K562 (cell line): ENCODE data around the gene PGF. TPM values are rescaled to one million over a fixed set of nuclear protein-coding genes. Genes with fewer than 3 reads are reported as not detected.

Source experiments
- ATAC-seq: fragments of 200-7000 bp; cut with Tn5 transposase; 3 replicates; pipeline ENCODE4 v1.9.1; 2020; ENCODE audit warnings: moderate library complexity
- BruUV-seq: library from RNA; stranded (reverse); fragments of 400-500 nt; replicated peaks from 2 replicates; lab custom pipeline; 2021; lab: Mats Ljungman, UMichigan
- CTCF ChIA-PET: fragments of 300-600 bp; formaldehyde crosslinking; extraction: SDS; loops from one replicate; lab custom pipeline; 2021; ENCODE audit warnings: low intra/inter-chr PET ratio; lab: Yijun Ruan, JAX
- POLR2A ChIA-PET: fragments of 300-600, 350-650 bp; sonication (Branson Sonifier 250); formaldehyde crosslinking; extraction: SDS; loops from one replicate; lab custom pipeline; 2021; ENCODE audit warnings: antibody characterized with exemption, inconsistent platforms; lab: Yijun Ruan, JAX
- DNase-seq, 4 experiments: peaks; one replicate each; pipeline versions ENCODE4 v3.0.0 to v3.0.0-alpha.2; 2011 to 2018; ENCODE audit warnings: low spot score in 3 of 4, mixed read lengths in 3 of 4; ENCODE audit errors: extremely low read depth in 1 of 4
- FAIRE-seq: peaks from 2 replicates; lab custom pipeline; 2011; peaks lifted over from hg19 to GRCh38; lab: Jason Lieb, UNC
- H2AFZ ChIP-seq: 2 replicates; pipeline ENCODE4 v1.6.0; 2011; ENCODE audit warnings: low read depth, low read length, control low read depth, inconsistent platforms
- H3K27ac ChIP-seq: fragments of 200-600 bp; 3 replicates; pipeline ENCODE4 v1.8.0; 2011; ENCODE audit warnings: low read depth, mild to moderate bottlenecking, control low read depth, inconsistent platforms, low read length, moderate library complexity, mixed read lengths; ENCODE audit errors: extremely low read depth
- H3K27me3 ChIP-seq, 2 experiments: fragments of 300-600 bp in 1 of 2; 2 replicates in 1 of 2; 3 replicates in 1 of 2; pipeline versions ENCODE4 v1.6.0 to v1.8.0; 2011; ENCODE audit warnings: inconsistent platforms in 2 of 2, low read length in 2 of 2, mild to moderate bottlenecking in 1 of 2, mixed read lengths in 1 of 2, moderate library complexity in 1 of 2; ENCODE audit not compliant: control insufficient read depth in 2 of 2, insufficient read depth in 2 of 2
- H3K36me3 ChIP-seq: fragments of 300-600 bp; 3 replicates; pipeline ENCODE4 v1.8.0; 2011; ENCODE audit warnings: mild to moderate bottlenecking, low read length, inconsistent platforms; ENCODE audit not compliant: control insufficient read depth, insufficient read depth
- H3K4me1 ChIP-seq, 2 experiments: fragments of 200-600 bp in 1 of 2; replicated peaks in 1 of 2; 2 replicates in 1 of 2; 3 replicates in 1 of 2; pipeline versions ENCODE4 v1.5.1 to v1.8.0; 2011; ENCODE audit warnings: inconsistent platforms in 2 of 2, low read length in 2 of 2, mild to moderate bottlenecking in 1 of 2, mixed read lengths in 1 of 2, moderate library complexity in 1 of 2; ENCODE audit not compliant: control insufficient read depth in 2 of 2, insufficient read depth in 2 of 2
- H3K4me2 ChIP-seq: 2 replicates; pipeline ENCODE4 v1.6.1; 2011; ENCODE audit warnings: low read length, control low read depth, inconsistent platforms, mixed read lengths; ENCODE audit not compliant: insufficient read depth
- H3K4me3 ChIP-seq: fragments of 200-600 bp; sonication (generic), shearing (Covaris generic); 2 replicates; pipeline ENCODE4 v1.5.1; 2016; ENCODE audit warnings: control low read depth, inconsistent platforms
- H3K79me2 ChIP-seq: fragments of 200-600 bp; 3 replicates; pipeline ENCODE4 v1.8.0; 2011; ENCODE audit warnings: low read length, inconsistent platforms; ENCODE audit not compliant: control insufficient read depth, insufficient read depth
- H3K9ac ChIP-seq, 2 experiments: 2 replicates each; pipeline versions ENCODE4 v1.6.0 to v1.6.1; 2011; ENCODE audit warnings: low read depth in 2 of 2, low read length in 2 of 2, control low read depth in 1 of 2, inconsistent platforms in 1 of 2, mild to moderate bottlenecking in 1 of 2, mixed read lengths in 1 of 2; ENCODE audit not compliant: insufficient read depth in 1 of 2
- H3K9me1 ChIP-seq: one replicate; pipeline ENCODE4 v1.6.0; 2011; ENCODE audit warnings: inconsistent platforms, mild to moderate bottlenecking, low read length, moderate library complexity; ENCODE audit not compliant: control insufficient read depth, insufficient read depth
- H3K9me3 ChIP-seq: replicated peaks from 2 replicates; pipeline ENCODE4 v1.5.1; 2011; ENCODE audit warnings: low read depth, low read length, inconsistent platforms; ENCODE audit not compliant: control insufficient read depth, insufficient read depth
- H4K20me1 ChIP-seq: replicated peaks from 2 replicates; pipeline ENCODE4 v1.6.1; 2011; ENCODE audit warnings: low read length, inconsistent platforms, mixed read lengths; ENCODE audit not compliant: control insufficient read depth, insufficient read depth
- E2F5 ChIP-seq: sonication (generic); formaldehyde crosslinking; IDR thresholded peaks from 2 replicates; pipeline ENCODE4 v1.8.0; 2022; ENCODE audit warnings: mild to moderate bottlenecking, missing genetic modification reagents
- EGR1 ChIP-seq: fragments of 450-650 bp; conservative IDR thresholded peaks from 2 replicates; pipeline ENCODE4 v1.6.1; 2017; ENCODE audit warnings: mild to moderate bottlenecking
- KDM4B ChIP-seq, 2 experiments: fragments of 450-650 bp in 1 of 2; sonication (generic) in 1 of 2; IDR thresholded peaks; 2 replicates each; pipeline ENCODE4 v1.6.1; 2016 to 2017; ENCODE audit warnings: borderline replicate concordance in 2 of 2, antibody characterized with exemption in 1 of 2, low read depth in 1 of 2, mild to moderate bottlenecking in 1 of 2
- LARP7 ChIP-seq: fragments of 450-650 bp; IDR thresholded peaks from 2 replicates; pipeline ENCODE4 v1.6.1; 2016
- MCM7 ChIP-seq, 2 experiments: fragments of 450-650 bp; IDR thresholded peaks; 2 replicates each; pipeline ENCODE4 v1.6.1; 2016 to 2018
- NCOR1 ChIP-seq: fragments of 450-650 bp; IDR thresholded peaks from 2 replicates; pipeline ENCODE4 v1.6.1; 2016; ENCODE audit warnings: mild to moderate bottlenecking, moderate library complexity
- RBM39 ChIP-seq: fragments of 200-400 bp; formaldehyde crosslinking; optimal IDR thresholded peaks from 2 replicates; pipeline ENCODE3; 2018; ENCODE audit warnings: low read depth, low read length
- SIN3B ChIP-seq: fragments of 450-650 bp; IDR thresholded peaks from 2 replicates; pipeline ENCODE4 v1.6.1; 2017; ENCODE audit warnings: low read depth, mild to moderate bottlenecking, moderate library complexity
- SPI1 ChIP-seq: IDR thresholded peaks from 2 replicates; pipeline ENCODE4 v1.6.1; 2011; ENCODE audit warnings: low read depth, low read length, control low read depth, borderline replicate concordance
- VEZF1 ChIP-seq: fragments of 200-800 bp; sonication (Bioruptor generic); IDR thresholded peaks from 2 replicates; pipeline ENCODE4 v1.6.1; 2017; ENCODE audit warnings: missing genetic modification characterization, missing compliant biosample characterization
- WHSC1 ChIP-seq: IDR thresholded peaks from one replicate; pipeline ENCODE4 v1.6.1; 2012; ENCODE audit warnings: low read length, control low read depth, inconsistent platforms
- XRCC3 ChIP-seq: fragments of 450-650 bp; IDR thresholded peaks from 2 replicates; pipeline ENCODE4 v1.6.1; 2017; ENCODE audit warnings: mild to moderate bottlenecking, moderate library complexity
- ZNF134 ChIP-seq: fragments of 250-450 bp; sonication (Bioruptor Pico); conservative IDR thresholded peaks from 2 replicates; pipeline ENCODE4 v1.4.0; 2020
- ZNF583 ChIP-seq: fragments of 250-450 bp; sonication (Bioruptor Pico); IDR thresholded peaks from 2 replicates; pipeline ENCODE4 v1.4.0; 2020
- ZNF668 ChIP-seq: fragments of 250-450 bp; sonication (Bioruptor Pico); IDR thresholded peaks from 2 replicates; pipeline ENCODE4 v1.8.0; 2022; ENCODE audit warnings: mild to moderate bottlenecking, inconsistent platforms
- WGBS: fragments of 100-300 bp; shearing (Covaris generic); methylation state at CpG from one replicate; pipeline ENCODE4 v1.1.6; 2016; ENCODE audit warnings: low coverage, mixed read lengths; ENCODE audit not compliant: insufficient coverage; ENCODE audit errors: missing lambda C conversion rate; 5-methylcytosine and 5-hydroxymethylcytosine counted together
- in situ Hi-C: fragments of 300-500 bp; cut with MboI; formaldehyde crosslinking; loops from 4 replicates; pipeline ENCODE4 v1.15.0; 2018; ENCODE audit warnings: inconsistent platforms, mixed read lengths
- intact Hi-C: fragments of 100-400 bp; cut with micrococcal nuclease; formaldehyde crosslinking; loops from 2 replicates; pipeline ENCODE4 v1.14.2; 2022
- polyA plus RNA-seq, 8 experiments: library from polyadenylated mRNA; depleted of rRNA in 4 of 8; stranded (reverse) in 5 of 8; unstranded in 3 of 8; fragments of >200 nt; fragmentation: Nextera tagmentation in 2 of 8; fragmentation: Illumina TruSeq in 1 of 8; extraction: Ambion mirVana in 2 of 8; extraction: Trizol in 1 of 8; gene quantifications; 2 replicates each; pipeline versions ENCODE4 v1.2.1 to v1.2.3, GENCODE V29; 2011 to 2014; ENCODE audit warnings: inconsistent platforms in 1 of 8, missing spikeins in 1 of 8
- total RNA-seq, 7 experiments: library from RNA; depleted of rRNA in 6 of 7; stranded (reverse); fragments of >200 nt in 6 of 7; fragmentation: Illumina TruSeq in 2 of 7; extraction: Trizol in 2 of 7; gene quantifications; 2 replicates each; pipeline versions ENCODE4 v1.2.1 to v1.2.3, GENCODE V29; 2011 to 2021; ENCODE audit warnings: low replicate concordance in 1 of 7

PGF gene
- total and polyA plus RNA-seq, 9 of the 15 experiments (the other 6 are each of a cell fraction or from before 2014, with no cell fraction given): 0.04 to 0.44 (median 0.18) TPM

- no peak for FAIRE-seq
- no TSS peak for BruUV-seq
- intact Hi-C loops: no loop called here
Observed at GRCh38 chr14:74959596-74960180, 4.3 kb upstream of the PGF start.

GRCh38 chr14:74956280-74957072 lies 1.1 kb upstream of the PGF start:
- WGBS: 48% methylated on average over 11 of the region's 24 CpGs
- in situ Hi-C loops: no loop called here
- Histone ChIP-seq H3K4me3 (no peak overlapping the region), H3K27ac (no peak overlapping the region), H3K4me1 (peaks cover 0 to 39% of the 10 kb centered on the region in 2 experiments; a peak in 3 of 5 replicates), H3K4me2 (no peak overlapping the region), H3K9me3 (no peaks in the 10 kb centered on the region), H4K20me1 (no peaks in the 10 kb centered on the region), H3K79me2 (no peaks in the 10 kb centered on the region), H3K36me3 (no peaks in the 10 kb centered on the region), H3K9me1 (no peaks in the 10 kb centered on the region), H3K27me3 (no peaks in the 10 kb centered on the region), H3K9ac (peak overlapping the region in 1 of 2 experiments; percentile 87; a peak in 2 of 4 replicates), H2AFZ (0 out of 2 replicates have a peak overlapping the region, but pooled peaks have one; percentile 24)
- POLR2A ChIA-PET: interaction anchor here (1.3 kb wide), 1 partner anchor 8 kb away, joined by 8 read pairs; no protein-coding TSS in a partner anchor
- no peak for ATAC-seq
- intact Hi-C loops: no loop called here
- TF ChIP-seq NCOR1: no peak
- no peak for TF ChIP-seq VEZF1 (CRISPR knock-in tag)
- no peak for TF ChIP-seq LARP7
- TF ChIP-seq ZNF668 (CRISPR knock-in tag): no peak
- no peak for TF ChIP-seq E2F5
- TF ChIP-seq SIN3B: no peak
- no peak for TF ChIP-seq WHSC1
- no peak for TF ChIP-seq XRCC3
- no peak for TF ChIP-seq RBM39
- TF ChIP-seq KDM4B (IDR thresholded peaks at IDR 0.05; ENCODE audit: borderline replicate concordance in 2 of 2, low read depth in 1 of 2): no peak
- no peak for TF ChIP-seq ZNF134 (CRISPR knock-in tag)
- no peak for DNase-seq
- BruUV-seq: no TSS peak
- no peak for FAIRE-seq
- CTCF ChIA-PET: no interaction called here

More at GRCh38 chr14:74959596-74960180, 4.3 kb upstream of the PGF start:
- no peak overlapping the region for H3K4me2 ChIP-seq
- H3K9me1 ChIP-seq: no peaks in the 10 kb centered on the region
- ATAC-seq (no peak), DNase-seq (no peak)
- WGBS: 3% methylated on average over 4 of the region's 5 CpGs
- no peak overlapping the region for H3K27ac ChIP-seq
- peaks cover 0 to 30% of the 10 kb centered on the region in 2 experiments; a peak in 2 of 5 replicates for H3K4me1 ChIP-seq
- ChIA-PET CTCF (no interaction called here), POLR2A (interaction anchor here (0.7 kb wide), 1 partner anchor 13 kb away, joined by 3 read pairs; no protein-coding TSS in a partner anchor)
- no peak for TF ChIP-seq MCM7 (IDR thresholded peaks at IDR 0.05)
- TF ChIP-seq EGR1: no peak
- peak; percentile 84; the same call in 1 of the 2 replicates for TF ChIP-seq SPI1
- no peak for TF ChIP-seq ZNF583
- no peak overlapping the region for H3K4me3 ChIP-seq
- no peaks in the 10 kb centered on the region for H3K79me2 ChIP-seq
- no peak overlapping the region for H3K9ac ChIP-seq
- H2AFZ ChIP-seq: no peak overlapping the region
- H4K20me1 ChIP-seq: no peaks in the 10 kb centered on the region
- in situ Hi-C loops: no loop called here
- no peaks in the 10 kb centered on the region for H3K36me3 ChIP-seq
- H3K27me3 ChIP-seq: no peaks in the 10 kb centered on the region
- no peaks in the 10 kb centered on the region for H3K9me3 ChIP-seq
